T-helper 2 cell treated with Interferon-gamma antibody and Interleukin-4, amounts not matched to agents 5 μg/mL and 100 μg/mL, for 36 hours (primary cell): Measurements from ENCODE around the gene B3GAT1.
"Not testable (repeated sequence)": the region's sequence is repeated elsewhere in the genome, so short reads cannot be mapped to it uniquely, and the experiment has no call there.

ENCODE experiments used
- DNase-seq: peaks from one replicate; pipeline ENCODE4 v3.0.0; 2021; ENCODE audit warnings: low spot score
- H3K27ac Mint-ChIP-seq: one replicate; pipeline ENCODE4 v1.8.0; 2021; ENCODE audit warnings: mild to moderate bottlenecking, mixed read lengths
- H3K27me3 Mint-ChIP-seq: one replicate; pipeline ENCODE4 v1.8.0; 2021; ENCODE audit warnings: low read depth, mixed read lengths
- H3K36me3 Mint-ChIP-seq: one replicate; pipeline ENCODE4 v1.8.0; 2021; ENCODE audit warnings: low read depth, mixed read lengths
- H3K4me1 Mint-ChIP-seq: one replicate; pipeline ENCODE4 v1.8.0; 2021; ENCODE audit warnings: low read depth, mixed read lengths
- H3K4me3 Mint-ChIP-seq: one replicate; pipeline ENCODE4 v1.8.0; 2022; ENCODE audit warnings: mild to moderate bottlenecking, moderate library complexity, mixed read lengths
- H3K9me3 Mint-ChIP-seq: one replicate; pipeline ENCODE4 v1.8.0; 2021; ENCODE audit warnings: mixed read lengths

Gene B3GAT1, protein sequence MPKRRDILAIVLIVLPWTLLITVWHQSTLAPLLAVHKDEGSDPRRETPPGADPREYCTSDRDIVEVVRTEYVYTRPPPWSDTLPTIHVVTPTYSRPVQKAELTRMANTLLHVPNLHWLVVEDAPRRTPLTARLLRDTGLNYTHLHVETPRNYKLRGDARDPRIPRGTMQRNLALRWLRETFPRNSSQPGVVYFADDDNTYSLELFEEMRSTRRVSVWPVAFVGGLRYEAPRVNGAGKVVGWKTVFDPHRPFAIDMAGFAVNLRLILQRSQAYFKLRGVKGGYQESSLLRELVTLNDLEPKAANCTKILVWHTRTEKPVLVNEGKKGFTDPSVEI

GRCh38 chr11:134412203-134413042, at the start of gene B3GAT1:
Gene B3GAT1, minus strand, starts transcription at chr11:134412242. Its CDS starts 24,583 bp downstream, at chr11:134387659.
- H3K9me3 Mint-ChIP-seq = no peaks in the 10 kb centered on the region
- no peak within 1 kb of the TSS for H3K27ac Mint-ChIP-seq
- H3K4me3 Mint-ChIP-seq = peak within 1 kb of the TSS; percentile 59
- peaks cover 7% of the 10 kb centered on the region for H3K4me1 Mint-ChIP-seq
- no peaks in the 10 kb centered on the region for H3K36me3 Mint-ChIP-seq
- DNase-seq = peak; percentile 24
- peaks cover 66% of the 10 kb centered on the region for H3K27me3 Mint-ChIP-seq

- Mint-ChIP-seq H3K9me3 (peaks cover 8% of the 10 kb centered on the region), H3K4me3 (no peak overlapping the region), H3K4me1 (no peaks in the 10 kb centered on the region), H3K27me3 (peaks cover 11% of the 10 kb centered on the region), H3K36me3 (no peaks in the 10 kb centered on the region), H3K27ac (no peak overlapping the region)
- no peak for DNase-seq
These were observed 49.6 kb upstream of the B3GAT1 start for GRCh38 chr11:134461621-134462020.

DNA sequence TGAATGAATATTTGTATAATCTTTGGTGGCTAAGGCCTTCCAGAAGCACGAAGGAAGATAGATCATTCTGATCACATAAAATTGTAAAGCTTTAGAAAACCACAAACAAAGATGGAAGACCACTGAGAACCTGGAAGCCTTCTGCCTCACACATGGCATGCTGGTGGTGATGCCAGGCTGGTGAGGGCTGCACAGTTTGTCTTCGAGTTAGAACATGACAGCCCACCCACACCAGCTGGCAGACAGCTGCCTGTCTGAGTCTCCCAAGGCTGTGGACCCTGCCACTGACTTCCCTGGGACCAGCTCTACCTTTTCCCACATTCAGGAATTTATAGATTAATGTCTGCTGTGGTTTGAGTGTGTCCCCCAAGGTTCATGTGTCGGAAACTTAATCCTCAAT, 48.8 kb upstream of the B3GAT1 start:
- DNase-seq = no peak
- Mint-ChIP-seq H3K4me3 (no peak overlapping the region), H3K9me3 (peaks cover 11% of the 10 kb centered on the region), H3K27me3 (peaks cover 11% of the 10 kb centered on the region), H3K27ac (no peak overlapping the region), H3K4me1 (no peaks in the 10 kb centered on the region), H3K36me3 (no peaks in the 10 kb centered on the region)

DNA sequence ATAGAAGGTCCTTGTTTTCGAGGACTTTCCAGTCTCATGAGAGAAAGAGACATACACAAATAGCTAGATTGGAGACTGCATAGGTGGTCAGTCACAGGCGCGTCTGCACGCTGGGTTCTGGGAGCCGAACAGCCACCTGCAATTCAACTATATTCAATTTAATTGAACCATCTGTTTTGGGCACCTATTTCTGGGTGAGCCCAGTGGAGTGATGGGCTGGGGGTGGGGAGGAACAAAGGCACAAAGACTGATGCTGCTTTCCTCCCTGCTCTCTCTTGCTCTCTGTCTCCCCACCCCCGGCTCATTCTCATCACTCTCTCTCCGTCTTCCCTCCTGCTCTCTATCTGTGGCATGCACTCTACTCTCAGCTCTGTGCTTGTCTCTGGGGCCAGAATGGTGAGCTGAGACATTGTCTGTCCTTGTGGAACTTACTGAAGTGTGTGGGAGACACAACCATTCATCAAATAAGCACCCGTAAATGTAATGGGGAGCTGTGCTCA, 48.1 kb upstream of the B3GAT1 start:
- Mint-ChIP-seq H3K9me3 (peaks cover 11% of the 10 kb centered on the region), H3K27me3 (peaks cover 9% of the 10 kb centered on the region), H3K27ac (no peak overlapping the region), H3K4me1 (no peaks in the 10 kb centered on the region), H3K4me3 (no peak overlapping the region), H3K36me3 (no peaks in the 10 kb centered on the region)
- DNase-seq = no peak

DNA sequence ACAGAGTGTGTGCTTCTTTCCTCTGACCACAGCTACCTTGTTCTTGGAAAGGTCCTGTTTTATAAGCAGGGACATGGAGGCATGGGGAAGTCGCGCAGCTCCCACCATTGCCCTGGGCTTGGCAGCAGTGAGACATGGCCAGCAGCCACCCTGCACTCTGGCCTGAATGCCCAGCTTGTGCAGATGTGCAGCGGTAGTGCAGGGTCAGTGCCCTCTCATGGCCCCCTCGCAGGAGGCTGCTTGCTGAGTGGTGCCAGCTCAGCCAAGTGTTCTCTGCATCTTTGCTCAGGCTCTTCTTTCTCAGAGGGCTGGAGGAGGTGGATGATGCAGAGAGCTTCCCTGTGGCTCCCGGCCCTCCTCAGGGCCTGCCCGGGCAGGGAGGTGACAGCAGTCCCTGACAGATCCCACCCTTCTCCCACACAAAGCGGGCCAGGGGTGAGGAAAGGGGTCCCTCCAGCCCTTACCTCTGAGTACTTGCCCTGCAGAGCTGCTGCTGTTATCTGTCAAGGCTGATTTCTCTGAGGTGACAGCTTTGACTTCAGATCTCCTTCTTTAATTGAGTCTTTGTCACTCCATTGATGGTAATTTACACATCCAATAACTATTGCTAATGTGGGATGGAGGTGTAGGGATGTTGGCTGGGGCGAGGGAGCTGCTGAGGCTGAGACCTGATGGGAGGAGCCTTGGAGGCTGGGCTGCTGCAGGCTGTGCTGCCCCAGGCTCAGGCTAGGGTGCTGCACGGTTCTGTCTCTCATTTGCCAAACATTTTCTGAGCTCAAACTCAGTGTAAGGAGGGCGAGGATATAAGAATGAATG, 47.4 kb upstream of the B3GAT1 start:
- peaks cover 5% of the 10 kb centered on the region for H3K27me3 Mint-ChIP-seq
- no peak overlapping the region for H3K27ac Mint-ChIP-seq
- peaks cover 11% of the 10 kb centered on the region for H3K9me3 Mint-ChIP-seq
- H3K4me1 Mint-ChIP-seq = no peaks in the 10 kb centered on the region
- no peak overlapping the region for H3K4me3 Mint-ChIP-seq
- no peaks in the 10 kb centered on the region for H3K36me3 Mint-ChIP-seq
- no peak for DNase-seq

GRCh38 chr11:134457411-134458007, 45.5 kb upstream of the B3GAT1 start:
- H3K4me1 Mint-ChIP-seq, DNase-seq, H3K36me3 Mint-ChIP-seq, H3K27ac Mint-ChIP-seq, H3K4me3 Mint-ChIP-seq, H3K27me3 Mint-ChIP-seq: not testable (repeated sequence)
- peaks cover 11% of the 10 kb centered on the region for H3K9me3 Mint-ChIP-seq

- Mint-ChIP-seq H3K9me3 (peaks cover 11% of the 10 kb centered on the region), H3K27ac (no peak overlapping the region), H3K36me3 (no peaks in the 10 kb centered on the region), H3K4me1 (no peaks in the 10 kb centered on the region), H3K27me3 (no peaks in the 10 kb centered on the region), H3K4me3 (no peak overlapping the region)
- DNase-seq = no peak
These were observed 43.5 kb upstream of the B3GAT1 start for GRCh38 chr11:134455516-134455915.

- no peaks in the 10 kb centered on the region for H3K4me1 Mint-ChIP-seq
These were observed 42.2 kb upstream of the B3GAT1 start for GRCh38 chr11:134454146-134454690.

GRCh38 chr11:134453441-134453840, 41.4 kb upstream of the B3GAT1 start:
- no peaks in the 10 kb centered on the region for H3K4me1 Mint-ChIP-seq
- no peaks in the 10 kb centered on the region for H3K36me3 Mint-ChIP-seq
- peaks cover 8% of the 10 kb centered on the region for H3K9me3 Mint-ChIP-seq
- no peak overlapping the region for H3K27ac Mint-ChIP-seq
- H3K4me3 Mint-ChIP-seq = no peak overlapping the region
- DNase-seq = no peak
- H3K27me3 Mint-ChIP-seq = no peaks in the 10 kb centered on the region

More at GRCh38 chr11:134454146-134454690, 42.2 kb upstream of the B3GAT1 start:
- H3K4me3 Mint-ChIP-seq = no peak overlapping the region
- H3K9me3 Mint-ChIP-seq = peaks cover 8% of the 10 kb centered on the region
- H3K27ac Mint-ChIP-seq = no peak overlapping the region
- H3K36me3 Mint-ChIP-seq = no peaks in the 10 kb centered on the region
- no peaks in the 10 kb centered on the region for H3K27me3 Mint-ChIP-seq
- no peak for DNase-seq

GRCh38 chr11:134452838-134453155, 40.8 kb upstream of the B3GAT1 start:
- Mint-ChIP-seq H3K4me3 (no peak overlapping the region), H3K27ac (no peak overlapping the region), H3K4me1 (no peaks in the 10 kb centered on the region), H3K9me3 (peaks cover 8% of the 10 kb centered on the region), H3K36me3 (no peaks in the 10 kb centered on the region), H3K27me3 (no peaks in the 10 kb centered on the region)
- DNase-seq = no peak

- H3K36me3 Mint-ChIP-seq = no peaks in the 10 kb centered on the region
- H3K4me3 Mint-ChIP-seq = no peak overlapping the region
- no peak overlapping the region for H3K27ac Mint-ChIP-seq
- no peak for DNase-seq
- H3K9me3 Mint-ChIP-seq = peaks cover 6% of the 10 kb centered on the region
- no peaks in the 10 kb centered on the region for H3K4me1 Mint-ChIP-seq
- no peaks in the 10 kb centered on the region for H3K27me3 Mint-ChIP-seq
These were observed 40.2 kb upstream of the B3GAT1 start for GRCh38 chr11:134452026-134452837.

- no peaks in the 10 kb centered on the region for H3K9me3 Mint-ChIP-seq
- no peak overlapping the region for H3K4me3 Mint-ChIP-seq
- H3K27me3 Mint-ChIP-seq = no peaks in the 10 kb centered on the region
- DNase-seq = no peak
- H3K36me3 Mint-ChIP-seq = no peaks in the 10 kb centered on the region
- no peaks in the 10 kb centered on the region for H3K4me1 Mint-ChIP-seq
- H3K27ac Mint-ChIP-seq = no peak overlapping the region
These were observed 38.1 kb upstream of the B3GAT1 start for GRCh38 chr11:134450186-134450585.

GRCh38 chr11:134449713-134450112, 37.7 kb upstream of the B3GAT1 start:
- H3K4me1 Mint-ChIP-seq = no peaks in the 10 kb centered on the region
- no peaks in the 10 kb centered on the region for H3K36me3 Mint-ChIP-seq
- H3K27me3 Mint-ChIP-seq = no peaks in the 10 kb centered on the region
- no peak overlapping the region for H3K4me3 Mint-ChIP-seq
- no peaks in the 10 kb centered on the region for H3K9me3 Mint-ChIP-seq
- no peak overlapping the region for H3K27ac Mint-ChIP-seq
- DNase-seq = no peak
